Stromal cell of bone marrow (primary cell): ENCODE data around the gene SEC22C.
"Not testable (repeated sequence)": the region's sequence is repeated elsewhere in the genome, so short reads cannot be mapped to it uniquely, and the experiment has no call there.

Source experiments
- DNase-seq: peaks from one replicate; pipeline ENCODE4 v3.0.0-alpha.2; 2012; ENCODE audit warnings: low read depth

Gene SEC22C

DNA sequence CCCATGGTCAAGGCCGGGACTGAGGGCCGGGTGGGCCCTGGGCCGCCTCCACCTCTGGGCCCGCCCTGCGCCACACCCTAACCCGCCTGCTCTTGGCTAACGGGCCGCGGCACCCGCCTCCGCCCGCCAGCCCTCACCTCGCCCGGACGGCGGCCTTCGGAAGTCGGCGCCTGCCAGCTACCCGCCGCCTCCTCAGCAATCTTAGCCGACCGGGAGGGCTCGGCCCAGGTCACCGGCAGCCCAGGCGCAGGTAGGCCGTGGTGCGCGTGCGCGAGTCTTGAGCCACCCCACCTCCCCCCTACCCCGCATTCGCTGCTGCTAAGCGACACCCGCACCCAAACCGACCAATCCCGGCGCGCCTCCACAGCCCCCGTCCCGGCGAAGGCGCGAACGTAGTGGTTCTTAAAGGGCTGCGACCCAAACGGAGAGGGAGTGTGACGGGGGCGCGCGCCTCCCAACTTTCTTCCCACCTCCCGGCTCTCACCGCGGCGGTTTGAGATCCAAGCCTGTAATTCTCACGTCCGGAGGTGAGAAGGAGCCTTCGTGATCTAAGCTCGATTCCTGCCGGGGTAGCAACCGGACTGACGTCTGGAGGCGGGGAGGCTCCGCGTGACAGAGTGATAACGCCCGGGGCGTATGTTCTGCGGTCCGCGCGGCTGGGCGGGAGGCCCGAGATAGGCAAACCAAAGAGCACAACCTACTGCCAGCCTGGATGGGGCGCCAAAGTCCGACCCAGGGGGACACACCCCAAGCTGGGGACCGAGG, at the start of gene SEC22C:
Gene SEC22C (minus strand): TSS at position 259 of the 765 bp plus-strand sequence. CDS start 12,921 bp downstream, outside the sequence.
- DNase-seq: peak; percentile 84

DNA sequence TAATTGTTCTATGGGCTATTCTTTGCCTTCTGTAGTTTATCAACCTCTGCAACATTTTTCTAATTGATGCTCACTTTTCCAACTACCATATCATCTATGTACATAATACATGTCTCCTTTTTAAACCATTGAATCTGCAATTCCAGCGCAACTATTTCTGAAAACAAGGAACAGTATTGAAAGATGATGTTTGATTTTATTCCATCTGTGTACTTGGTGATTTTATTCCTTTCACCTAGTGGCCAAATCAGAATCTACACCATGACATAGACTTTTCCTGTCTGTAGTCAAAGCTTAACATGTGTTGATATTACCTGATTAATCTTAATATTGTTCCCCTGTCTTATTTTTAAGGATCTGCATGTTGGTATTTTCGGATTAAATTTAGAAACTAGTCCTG, 31.7 kb upstream of the SEC22C start:
- DNase-seq: no peak

DNA sequence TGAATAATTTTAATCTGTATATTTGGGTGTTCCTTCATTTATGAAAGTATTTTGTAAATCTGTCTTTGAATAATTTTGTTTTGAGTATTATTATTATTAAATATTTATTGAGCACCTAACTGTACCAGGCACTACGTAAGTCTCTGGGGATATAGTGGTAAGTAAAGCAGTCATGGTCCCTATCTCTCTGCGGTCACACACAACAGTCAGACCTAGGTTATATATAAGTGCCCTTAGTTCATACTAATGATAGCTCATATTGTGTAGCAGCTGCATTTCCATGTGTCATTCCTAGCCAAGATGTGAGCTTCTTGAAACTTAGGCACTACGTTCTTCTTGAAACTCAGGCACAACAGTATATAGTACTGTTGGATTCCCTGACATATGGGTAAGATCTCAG, 31.2 kb upstream of the SEC22C start:
- no peak for DNase-seq

DNA sequence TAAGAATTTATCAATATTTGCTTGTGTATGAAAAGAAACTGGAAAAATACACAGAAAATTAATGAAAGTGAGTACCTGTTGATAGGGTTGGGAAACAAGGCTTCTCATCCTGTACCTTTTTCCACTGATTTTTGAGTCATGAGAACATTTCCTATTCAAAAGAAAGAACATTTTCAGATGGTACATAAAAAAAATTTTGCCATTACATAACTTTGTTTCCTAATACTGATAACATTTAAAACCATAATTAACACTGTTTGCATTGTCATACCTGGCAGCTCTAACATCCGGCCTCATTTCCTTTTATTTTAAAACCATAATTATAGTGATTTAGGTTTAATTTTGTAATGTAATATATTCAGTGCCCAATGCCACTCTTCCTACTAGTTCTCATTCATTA, 30.4 kb upstream of the SEC22C start:
- DNase-seq: no peak

- no peak for DNase-seq
Measured at GRCh38 chr3:42610976-42611375, 29.2 kb upstream of the SEC22C start.

DNA sequence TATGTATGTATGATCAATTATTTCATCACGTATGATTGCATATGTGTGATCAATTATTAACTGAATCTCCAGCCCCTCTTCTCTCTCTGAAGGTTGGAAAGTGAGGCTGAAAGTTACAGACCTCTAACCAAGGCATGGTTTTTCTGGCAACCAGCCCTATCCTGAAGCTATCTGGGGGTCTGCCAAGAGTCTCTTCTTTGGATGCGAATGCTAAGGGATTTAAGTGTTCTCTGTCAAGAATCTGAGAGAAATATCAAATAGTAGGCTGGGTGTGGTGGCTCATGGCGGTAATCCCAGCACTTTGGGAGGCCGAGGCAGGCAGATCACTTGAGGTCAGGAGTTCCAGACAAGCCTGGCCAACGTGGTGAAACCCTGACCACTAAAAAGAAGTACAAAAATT, 26.8 kb upstream of the SEC22C start:
- no peak for DNase-seq

DNA sequence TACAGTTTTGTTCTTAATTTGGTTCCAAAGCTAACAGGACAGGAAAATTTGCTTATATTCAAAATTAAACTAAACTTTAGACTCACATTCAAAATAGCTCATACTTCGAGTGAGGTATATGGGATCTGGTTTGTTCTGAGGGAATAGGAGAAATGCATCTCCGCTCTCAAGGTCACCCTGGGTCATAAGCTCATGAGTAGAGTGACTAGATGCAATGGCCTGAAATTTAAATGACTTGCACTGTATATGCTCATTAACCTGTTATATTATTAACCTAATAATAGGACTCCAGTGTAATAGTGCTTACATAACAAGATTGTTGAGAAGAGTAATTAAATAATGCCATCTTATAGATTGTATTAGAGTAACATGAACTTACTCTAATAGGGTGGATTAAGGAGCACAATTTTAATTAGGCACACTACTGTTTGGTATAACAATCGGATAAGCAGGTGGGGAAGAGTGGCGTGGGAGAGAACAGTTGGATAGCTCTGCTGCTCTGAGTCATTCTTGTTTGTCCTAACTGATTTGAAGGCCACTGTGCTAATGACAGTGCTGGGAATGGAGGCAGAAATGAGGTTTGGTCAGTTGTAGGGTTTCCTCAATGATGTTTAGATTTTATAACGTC, 23.9 kb upstream of the SEC22C start:
- DNase-seq: no peak

- DNase-seq: no peak
Measured at GRCh38 chr3:42602961-42603360, 21.2 kb upstream of the SEC22C start.

GRCh38 chr3:42601896-42602581, 20.3 kb upstream of the SEC22C start:
- no peak for DNase-seq

GRCh38 chr3:42600958-42601675, 19.4 kb upstream of the SEC22C start:
- peak; percentile 40 for DNase-seq

DNA sequence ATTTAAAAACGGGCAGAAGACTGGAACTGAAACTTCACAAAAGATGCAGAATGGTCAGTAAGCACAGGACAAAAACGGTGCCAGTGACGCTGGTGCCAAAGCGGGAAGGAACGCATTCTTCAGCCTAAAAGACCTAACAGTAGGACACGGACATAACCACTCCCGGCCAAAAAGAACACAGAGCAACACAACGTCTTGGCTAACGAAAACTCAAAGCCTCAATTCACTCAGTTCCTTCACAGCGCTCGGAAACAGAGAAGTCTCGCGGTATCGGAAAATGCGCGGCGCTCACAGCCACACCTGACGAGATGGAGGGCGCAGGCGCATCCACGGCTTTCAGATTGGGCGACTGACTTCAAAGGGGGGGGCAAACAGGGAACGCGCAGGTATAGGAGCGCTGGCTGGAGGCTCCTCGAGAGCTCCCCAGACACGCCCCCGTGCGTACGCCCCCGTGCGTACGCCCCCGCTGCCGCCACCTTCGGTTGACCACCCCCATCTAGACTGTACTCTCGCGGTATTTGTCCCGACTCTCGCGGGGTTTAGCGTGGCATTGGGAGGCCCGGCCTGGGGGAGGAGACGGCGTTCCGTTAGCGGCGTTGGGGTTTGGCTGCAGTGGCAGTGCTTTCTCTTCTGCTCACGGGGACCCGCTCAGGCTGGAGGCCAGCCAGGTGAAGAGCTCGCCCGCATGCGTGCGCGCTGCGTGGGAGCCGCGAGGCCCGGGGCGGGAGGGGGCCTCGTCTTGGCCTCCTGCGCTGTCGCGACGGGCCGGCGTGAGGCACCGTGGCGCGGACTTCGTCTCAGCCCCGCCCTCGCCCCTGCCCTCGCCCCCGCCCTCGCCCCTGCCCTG, 18.6 kb upstream of the SEC22C start, which contains the start of gene NKTR:
Gene NKTR (plus strand): TSS at position 576 of the 847 bp plus-strand sequence. CDS start 321 bp downstream, outside the sequence.
- peak; percentile 91 for DNase-seq

DNA sequence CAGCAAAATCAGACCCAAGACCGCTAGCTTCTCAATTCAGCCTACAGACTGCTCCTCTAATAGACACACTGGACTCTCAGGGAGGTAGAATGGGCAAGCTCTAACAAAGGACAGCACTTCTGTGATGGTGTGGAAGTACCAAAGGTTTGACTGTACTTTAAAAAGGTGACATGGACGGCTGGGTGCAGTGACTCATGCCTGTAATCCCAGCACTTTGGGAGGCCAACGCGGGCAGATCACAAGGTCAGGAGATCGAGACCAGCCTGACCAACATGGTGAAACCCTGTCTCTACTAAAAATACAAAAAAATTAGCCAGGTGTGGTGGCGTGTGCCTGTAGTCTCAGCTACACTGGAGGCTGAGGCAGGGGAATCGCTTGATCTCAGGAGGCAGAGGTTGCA, 15.3 kb upstream of the SEC22C start:
- DNase-seq: not testable (repeated sequence)

DNA sequence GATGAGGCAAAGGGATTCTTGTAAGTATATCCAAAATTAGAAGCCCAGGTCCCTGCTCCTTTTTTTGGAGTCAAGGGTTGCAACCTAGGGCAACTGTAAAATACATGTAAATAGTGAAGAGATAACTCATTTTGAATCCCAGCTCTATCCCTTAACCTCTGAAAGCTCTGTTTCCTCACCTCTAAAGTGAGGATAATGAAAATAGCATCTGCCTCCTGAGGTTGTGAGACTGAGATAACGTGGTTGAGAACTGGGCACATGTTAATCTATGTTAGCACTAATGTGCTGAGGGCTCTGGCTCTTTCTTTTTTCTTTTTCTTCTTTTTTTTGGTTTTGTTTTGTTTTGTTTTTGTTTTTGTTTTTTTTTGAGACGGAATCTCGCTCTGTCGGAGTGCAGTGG, 13.9 kb upstream of the SEC22C start:
- DNase-seq: no peak

- DNase-seq: no peak
Measured at GRCh38 chr3:42593635-42594034, 11.9 kb upstream of the SEC22C start.

- DNase-seq: no peak
Measured at GRCh38 chr3:42591811-42592210, 10.0 kb upstream of the SEC22C start.

- DNase-seq: no peak
Measured at GRCh38 chr3:42590989-42591756, 9.4 kb upstream of the SEC22C start.

GRCh38 chr3:42589382-42590109, 7.8 kb upstream of the SEC22C start:
- DNase-seq: no peak

DNA sequence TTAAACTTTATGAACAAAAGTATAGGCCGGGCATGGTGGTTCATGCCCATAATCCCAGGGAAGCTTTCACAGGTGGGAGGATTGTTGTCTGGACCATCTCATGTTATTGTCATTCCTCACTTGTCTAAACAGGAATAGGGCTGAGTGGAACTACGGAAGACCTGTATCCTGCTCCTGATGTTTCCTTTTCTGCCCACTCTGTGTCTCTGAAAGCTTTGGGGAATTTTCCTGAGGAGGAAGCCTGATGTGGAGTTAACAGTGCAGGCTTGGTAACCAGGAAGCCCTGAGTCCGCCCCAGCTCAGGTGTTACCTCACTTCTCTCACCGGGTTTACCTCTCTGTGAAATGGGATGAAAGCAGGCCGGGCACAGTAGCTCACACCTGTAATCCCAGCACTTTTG, 6.9 kb upstream of the SEC22C start:
- no peak for DNase-seq

DNA sequence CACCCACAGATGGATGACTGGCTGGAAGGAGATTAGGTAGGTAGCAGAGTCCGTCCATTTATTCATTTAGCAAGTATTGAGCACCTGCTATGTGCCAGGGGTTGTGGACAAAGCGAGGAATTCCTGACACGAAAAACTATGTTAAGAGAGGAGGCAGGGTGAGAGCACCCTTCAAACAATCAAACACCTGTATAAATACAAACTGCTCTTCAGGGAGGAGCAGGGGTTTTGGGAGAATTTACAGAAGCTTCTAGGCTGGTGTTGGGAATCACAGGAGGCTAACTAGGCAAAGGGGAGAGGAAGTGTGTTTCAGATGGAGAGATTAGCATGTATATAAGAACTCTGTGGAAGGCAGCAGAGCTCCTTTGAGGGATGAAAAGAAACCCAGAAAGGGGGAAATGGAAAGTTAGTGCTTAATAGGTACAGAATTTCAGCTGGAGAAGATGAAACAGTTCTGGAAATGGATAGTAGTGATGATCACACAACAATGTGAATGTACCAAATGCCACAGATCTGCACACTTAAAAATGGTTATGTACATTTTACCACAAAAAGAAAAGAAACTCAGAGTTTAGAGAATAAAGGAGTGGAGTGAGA, 805 bp upstream of the SEC22C start:
- no peak for DNase-seq

DNA sequence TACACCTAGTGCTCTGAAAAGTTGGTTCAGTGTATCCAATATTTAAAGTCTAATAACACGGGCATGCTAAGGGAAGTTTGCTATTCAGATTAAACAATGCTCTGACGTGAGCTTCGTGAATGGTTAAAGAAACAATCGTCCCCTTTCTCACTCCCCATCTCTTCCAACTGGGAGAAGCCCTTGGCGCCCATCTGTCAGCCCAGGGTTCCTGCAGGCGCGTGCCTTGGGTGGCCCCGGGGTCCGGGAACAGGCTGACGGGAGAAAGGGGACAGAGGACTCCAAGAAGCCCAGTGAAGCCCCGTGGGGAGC, 413 bp downstream of the SEC22C start:
- no peak for DNase-seq
